GM19468 (cell line): ENCODE data around the gene PBOV1.
"Not testable (repeated sequence)": the region's sequence is repeated elsewhere in the genome, so short reads cannot be mapped to it uniquely, and the experiment has no call there.

Experiments used
- ATAC-seq: cut with Tn5 transposase; IDR thresholded peaks from one replicate; pipeline ENCODE4 v1.9.1; 2021; ENCODE audit warnings: mild to moderate bottlenecking, moderate library complexity, moderate number of reproducible peaks; ENCODE audit not compliant: unreplicated experiment; ENCODE audit errors: extremely low read depth

The PBOV1 gene

DNA sequence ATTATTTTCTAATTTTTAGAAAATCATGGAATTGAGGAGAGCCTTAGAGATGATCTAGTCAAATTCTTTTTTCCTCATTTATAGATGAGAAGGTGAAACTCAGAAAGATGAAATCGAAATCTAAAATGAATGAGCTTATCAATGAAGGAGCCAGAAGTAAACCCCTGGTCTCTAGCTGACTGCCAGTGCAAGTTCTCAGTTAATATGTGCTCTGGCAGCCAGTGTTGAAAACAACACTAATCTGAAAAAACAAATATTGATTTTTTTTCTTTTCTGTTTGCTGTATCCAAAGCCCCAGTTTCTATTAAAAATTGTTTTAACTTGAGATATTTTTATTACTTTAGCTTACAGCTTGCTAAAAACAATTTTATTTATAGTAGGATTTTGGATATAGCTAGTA lies 21.5 kb upstream of the PBOV1 start:
- ATAC-seq: no peak

DNA sequence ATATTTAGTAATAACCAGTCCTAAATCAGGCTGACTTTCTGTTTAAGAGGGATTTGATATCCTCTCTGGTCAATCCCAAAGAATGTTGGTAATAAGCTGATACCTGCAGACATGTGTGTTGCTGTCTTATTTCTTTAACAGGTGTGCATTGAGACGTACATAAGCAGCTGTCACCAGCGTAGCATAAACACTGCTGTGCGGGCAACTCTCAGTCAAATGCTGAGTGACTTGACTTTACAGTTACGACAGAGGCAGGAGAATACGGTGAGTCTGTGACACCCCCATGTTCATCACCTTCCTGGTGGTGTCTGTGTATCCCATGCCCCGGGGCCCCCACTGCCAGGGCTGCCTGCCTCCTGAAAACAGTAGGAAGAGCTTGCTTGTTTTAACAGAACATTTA lies 20.1 kb upstream of the PBOV1 start:
- ATAC-seq: no peak

DNA sequence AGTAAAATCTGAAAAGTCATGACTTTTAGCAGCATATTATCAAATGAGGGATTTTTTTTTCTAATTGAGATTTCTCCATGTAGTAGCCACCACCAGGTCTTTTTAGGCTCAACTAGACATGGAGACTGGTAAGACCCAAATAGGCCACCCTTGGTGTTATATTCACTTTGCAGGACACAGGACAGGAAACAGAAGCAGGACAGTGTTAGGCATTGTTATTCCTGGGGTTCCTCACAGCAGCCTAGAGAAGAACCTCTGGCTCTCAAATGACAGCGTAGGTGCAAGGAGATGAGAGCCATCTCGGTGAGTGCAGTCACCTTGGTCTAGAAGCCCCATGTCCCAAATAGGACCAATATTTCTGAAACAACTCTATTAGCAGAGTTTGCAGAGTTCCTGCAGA lies 19.2 kb upstream of the PBOV1 start:
- no peak for ATAC-seq

DNA sequence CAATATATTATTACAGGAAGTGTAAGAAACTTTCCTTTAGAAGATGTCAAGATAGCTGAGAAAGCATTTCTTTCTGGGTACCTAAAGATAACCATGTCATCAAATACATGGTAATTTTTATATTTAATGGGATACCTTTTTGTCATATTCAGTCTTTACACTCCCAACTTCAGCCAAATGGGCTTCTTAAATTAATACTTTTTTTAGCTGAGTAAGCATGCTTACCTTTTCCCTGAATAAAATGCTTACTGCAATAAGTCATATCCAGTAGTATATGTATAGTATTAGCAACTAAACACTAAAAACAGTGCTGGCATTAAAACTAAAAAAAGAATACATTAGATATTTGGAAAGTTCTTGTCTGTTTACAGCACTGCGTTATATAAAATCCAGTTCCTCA lies 17.4 kb upstream of the PBOV1 start:
- ATAC-seq: no peak

DNA sequence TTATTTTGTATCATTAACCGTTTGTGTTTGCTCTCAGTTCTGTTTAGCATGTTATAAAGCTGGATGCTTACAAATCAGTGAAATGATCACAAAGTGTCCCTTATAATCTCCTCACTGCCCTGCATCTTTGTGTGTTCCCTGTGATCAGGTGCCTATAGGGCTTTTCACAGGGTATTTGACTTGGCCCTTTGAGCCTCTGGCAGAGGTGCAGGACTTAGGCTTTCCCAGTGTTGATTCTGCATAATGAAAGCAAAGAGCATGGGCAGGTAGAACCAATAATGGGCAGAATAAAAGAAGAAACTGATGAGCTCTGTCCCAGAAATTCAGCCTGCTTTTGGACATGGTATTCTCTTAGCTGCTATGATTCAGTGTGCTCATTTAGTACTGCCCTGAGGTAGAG lies 16.9 kb upstream of the PBOV1 start:
- no peak for ATAC-seq

DNA sequence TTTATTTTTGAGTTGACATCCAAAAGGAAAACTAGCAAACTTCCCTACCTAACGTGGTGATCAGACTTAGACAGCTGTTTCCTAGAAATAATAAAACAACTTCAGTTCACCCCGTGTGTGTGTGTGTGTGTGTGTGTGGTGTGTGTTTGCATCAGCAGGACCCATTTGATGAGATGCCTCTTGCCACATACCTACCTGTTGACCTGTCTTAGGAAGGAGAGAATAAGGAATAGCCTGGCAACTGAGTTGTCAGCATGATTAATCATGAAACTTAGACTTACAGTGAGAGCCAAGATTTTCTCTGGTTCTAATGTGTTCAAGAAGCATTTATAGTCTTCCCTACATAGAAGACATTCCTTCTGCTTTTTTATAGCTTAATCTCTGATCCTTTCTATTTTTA lies 16.1 kb upstream of the PBOV1 start:
- ATAC-seq: no peak

DNA sequence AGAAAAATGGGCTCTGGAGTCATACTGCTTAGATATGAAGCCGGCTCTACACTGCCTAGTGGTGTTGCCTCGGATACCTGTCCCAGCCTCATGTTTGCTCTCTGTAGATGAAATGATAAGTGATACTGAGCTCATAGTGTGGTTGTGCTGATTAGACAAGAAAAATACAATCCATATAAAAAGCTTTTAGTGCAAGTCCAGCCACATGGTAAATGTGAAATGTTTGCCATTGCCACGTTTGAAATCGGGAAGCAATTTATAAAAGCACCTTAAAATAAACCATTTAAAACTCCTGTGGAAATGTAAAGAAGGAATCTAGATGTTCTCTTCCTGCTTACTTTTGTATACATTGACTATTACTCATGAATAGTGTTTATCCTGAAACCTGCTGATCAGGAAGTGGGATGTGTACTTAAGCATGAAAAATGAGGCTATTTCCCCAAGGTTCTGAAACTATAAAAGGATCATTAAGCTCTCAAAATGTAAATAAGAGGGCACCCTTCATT lies 13.1 kb upstream of the PBOV1 start:
- no peak for ATAC-seq

DNA sequence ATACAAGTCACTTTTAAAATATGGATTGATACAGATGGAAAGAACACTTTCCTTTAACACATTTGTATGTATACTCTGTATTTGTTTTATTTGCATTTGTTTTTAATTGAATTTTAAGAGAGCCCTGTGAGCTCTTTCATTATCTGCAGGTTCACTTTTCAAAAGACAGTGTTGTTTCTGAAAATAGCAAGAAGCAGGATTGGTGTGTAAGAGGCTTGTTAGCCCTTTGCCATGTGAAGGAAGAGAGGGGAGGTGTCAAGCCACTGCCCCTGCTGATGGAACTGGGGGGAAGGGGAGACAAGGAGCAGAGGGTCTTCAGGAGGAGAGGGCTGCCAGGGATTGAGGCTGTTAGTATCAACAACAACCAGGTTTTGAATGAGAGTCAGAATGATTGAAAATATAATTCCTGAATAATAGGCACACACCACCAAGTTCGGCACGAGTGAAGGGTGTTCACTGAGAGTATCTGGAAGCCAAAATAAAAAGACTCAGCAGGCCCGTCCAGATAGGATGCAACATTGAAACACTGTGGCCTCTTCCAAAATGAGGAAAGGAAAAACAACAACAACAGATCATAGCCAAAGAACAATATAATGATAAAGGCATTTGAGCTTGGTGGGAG lies 12.6 kb upstream of the PBOV1 start:
- ATAC-seq: no peak

DNA sequence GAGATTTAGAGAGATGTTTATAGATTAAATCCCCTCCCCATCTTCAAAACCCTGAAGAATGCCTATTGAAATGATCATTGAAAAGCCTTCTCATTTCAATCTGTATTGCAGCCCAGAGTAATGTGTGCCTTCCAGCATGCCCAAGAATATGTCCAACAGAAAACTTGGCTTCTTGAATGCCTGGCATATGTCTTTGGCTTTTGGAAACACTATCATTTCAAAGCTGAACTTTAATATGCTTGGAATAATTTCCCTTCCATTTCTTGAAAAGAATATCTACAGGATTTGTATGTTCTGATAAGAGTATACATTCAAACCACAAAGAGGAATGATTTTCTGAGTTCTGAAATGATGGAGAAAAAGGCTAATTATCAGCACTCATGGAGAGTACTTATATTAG lies 11.9 kb upstream of the PBOV1 start:
- no peak for ATAC-seq

DNA sequence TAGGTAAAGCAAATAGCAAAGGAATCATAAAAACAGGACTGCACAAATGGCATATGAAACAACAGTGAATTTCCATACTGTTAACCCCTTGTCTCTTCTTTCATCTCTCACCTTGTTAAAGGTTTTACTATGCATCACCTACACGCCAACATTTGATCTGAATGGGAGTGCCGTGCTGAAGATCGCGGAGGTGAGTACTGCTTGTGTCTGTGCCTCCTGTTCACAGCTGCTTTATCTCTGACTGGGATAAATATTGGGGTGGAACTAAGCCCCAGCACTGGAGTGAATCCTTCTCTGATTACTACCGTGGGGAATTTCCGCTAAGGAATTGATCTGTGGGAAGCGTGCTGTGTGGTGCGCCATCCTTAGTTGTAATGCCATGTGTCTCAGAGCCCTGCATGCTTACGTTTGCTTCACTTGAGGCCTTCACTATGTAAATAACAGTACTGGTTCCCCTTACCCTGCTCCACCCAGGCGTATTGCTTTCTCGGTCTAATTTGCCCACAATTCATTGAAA lies 11.4 kb upstream of the PBOV1 start:
- no peak for ATAC-seq

DNA sequence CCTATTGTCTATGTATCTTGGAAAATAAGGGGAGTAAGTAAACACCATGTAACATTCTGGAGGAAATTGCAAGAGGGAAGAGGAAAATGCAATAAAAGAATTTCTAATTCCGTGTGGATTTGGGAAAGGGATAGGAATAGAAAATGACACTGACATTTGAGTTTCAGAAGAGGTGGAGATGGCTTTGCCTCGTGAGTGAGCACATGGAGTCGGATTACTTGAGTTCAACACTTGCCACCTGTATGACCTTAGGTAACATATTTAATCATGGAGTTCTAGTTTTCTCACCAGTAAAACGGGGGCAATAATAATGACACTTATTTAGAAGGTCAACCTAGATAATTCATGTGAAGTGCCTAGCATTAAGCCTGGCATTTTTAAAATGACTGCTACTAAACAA lies 10.8 kb upstream of the PBOV1 start:
- no peak for ATAC-seq

DNA sequence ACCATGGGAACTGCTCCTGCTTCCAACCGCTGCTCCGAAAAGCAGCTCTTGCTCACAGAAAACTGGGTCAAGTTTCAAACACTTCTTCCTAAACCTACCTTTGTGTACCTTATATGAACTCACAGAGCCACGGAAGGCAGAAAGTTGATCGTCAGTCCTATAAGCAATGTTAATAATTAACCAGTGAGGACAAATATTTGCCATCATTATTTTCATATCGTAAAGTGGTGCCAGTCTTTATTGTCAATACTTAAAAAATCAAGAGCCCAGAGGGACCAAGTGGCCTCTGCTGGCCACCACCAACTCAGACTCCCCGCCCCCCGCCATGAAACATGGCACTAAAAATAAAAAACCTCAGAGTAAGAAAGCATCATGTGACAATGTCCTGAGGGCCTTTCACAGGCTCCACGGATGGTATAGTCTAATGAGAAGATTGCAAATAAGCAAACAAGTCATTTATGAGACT lies 9.1 kb upstream of the PBOV1 start:
- no peak for ATAC-seq

DNA sequence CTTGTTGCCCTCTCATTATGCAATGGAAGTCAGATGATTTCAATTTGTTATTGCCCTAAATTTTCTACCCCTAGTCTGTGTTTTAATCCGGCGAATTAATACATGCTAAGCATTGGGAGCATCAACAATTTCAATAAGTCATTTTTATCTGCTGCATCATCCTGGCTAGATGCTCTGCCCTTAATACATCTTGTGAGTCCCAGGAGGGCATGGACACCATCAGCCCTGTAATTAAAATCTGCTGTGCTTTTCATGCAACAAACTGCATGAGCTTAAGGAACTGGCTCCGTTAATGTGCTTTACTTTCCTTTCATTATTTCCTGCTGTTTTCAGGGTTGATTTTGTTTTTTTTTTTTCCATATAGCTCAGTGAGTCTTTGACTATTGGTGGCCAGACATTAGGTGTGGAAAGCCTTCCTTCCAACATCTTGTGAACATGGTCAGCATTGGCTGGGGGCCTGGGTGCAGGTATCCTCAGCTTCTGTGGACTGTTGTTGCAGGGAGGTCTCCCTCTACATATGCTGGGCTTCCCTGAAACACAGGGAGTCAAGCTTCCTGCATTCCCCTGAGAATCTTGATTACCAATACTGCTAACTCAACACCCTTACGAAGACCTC lies 8.5 kb upstream of the PBOV1 start:
- ATAC-seq: no peak

DNA sequence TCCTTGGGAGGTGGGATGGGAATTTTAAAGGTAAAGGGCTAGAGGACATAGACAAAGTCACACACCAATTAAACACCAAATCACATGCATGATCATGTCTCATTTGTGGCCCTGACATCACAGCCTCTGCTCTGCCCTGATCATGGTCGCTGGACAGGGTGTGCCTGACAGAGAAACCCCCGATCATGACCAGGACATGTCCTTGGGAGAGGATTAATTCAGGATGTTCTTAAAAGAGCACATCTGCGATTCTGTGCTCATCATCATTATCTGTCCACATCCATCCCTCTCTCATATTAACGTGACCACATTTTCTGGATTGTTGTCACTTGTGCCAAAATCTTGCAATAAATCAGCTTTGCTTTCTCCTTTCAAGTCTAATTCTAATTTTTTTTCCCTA lies 7.7 kb upstream of the PBOV1 start:
- no peak for ATAC-seq

DNA sequence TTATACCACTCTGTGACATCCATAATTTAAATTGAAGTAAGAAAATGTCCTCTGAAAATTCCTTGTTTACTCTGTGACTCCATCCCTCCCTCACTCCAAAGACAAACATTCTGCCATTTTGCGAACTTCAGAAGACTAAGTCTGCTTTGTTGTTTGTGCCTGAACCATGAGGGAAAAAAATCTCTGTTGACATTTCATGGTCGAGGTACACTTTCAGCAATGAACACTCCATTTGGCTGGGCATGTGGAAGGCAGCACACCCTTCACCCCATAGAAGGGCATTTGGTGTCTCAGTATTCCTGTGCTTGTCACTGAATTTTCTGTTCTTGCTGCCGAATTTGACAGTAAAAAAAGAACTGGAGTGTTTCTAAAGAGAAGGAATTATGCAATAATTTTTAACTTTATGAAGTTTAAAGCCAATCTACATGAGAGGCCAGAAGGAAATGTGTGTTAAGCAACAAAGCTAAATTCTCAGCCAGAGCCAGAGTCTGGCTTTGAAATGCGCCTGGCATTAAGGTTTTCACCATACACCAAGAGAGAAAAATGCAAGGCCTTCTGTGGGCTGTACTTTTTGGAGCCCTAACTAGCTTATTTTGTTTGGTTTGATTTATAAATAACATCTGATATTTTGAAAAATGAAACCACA lies 4.7 kb upstream of the PBOV1 start:
- ATAC-seq: no peak

DNA sequence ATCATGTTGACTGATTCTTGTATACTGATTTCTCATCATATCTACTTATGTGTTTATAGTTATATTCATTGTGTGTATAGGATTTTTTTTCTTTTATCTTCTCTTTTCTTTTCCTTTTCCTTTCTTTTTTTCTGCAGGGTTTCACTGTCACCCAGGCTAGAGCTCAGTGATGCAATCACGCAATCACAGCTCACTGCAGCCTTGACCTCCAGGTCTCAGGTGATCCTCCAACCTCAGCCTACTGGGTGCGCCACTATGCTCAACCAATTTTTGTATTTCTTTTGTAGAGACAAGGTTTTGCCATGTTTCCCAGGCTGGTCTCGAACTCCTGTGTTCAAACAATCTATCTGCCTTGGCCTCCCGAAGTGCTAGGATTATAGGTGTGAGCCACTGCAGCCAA lies 1.6 kb upstream of the PBOV1 start:
- ATAC-seq: no peak

DNA sequence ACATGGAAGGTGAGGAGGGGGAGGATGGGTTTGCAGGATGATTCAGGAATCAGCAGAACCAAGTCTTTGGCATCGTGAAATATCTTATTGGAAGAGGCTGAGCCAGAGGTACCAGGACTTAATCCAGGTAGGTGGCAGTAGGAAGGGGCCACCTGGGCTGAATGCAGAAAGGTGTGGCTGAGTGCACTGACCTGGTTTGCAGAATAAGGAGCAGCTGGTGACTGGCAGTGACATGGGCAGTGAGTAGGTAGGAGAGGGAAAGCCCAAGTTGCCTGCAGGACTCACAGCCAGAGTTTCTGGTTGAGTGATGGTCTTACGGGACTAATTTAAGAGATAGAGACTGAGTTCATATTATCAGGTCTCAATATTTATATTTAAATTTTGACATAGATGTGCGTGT lies 1.1 kb upstream of the PBOV1 start:
- ATAC-seq: no peak

DNA sequence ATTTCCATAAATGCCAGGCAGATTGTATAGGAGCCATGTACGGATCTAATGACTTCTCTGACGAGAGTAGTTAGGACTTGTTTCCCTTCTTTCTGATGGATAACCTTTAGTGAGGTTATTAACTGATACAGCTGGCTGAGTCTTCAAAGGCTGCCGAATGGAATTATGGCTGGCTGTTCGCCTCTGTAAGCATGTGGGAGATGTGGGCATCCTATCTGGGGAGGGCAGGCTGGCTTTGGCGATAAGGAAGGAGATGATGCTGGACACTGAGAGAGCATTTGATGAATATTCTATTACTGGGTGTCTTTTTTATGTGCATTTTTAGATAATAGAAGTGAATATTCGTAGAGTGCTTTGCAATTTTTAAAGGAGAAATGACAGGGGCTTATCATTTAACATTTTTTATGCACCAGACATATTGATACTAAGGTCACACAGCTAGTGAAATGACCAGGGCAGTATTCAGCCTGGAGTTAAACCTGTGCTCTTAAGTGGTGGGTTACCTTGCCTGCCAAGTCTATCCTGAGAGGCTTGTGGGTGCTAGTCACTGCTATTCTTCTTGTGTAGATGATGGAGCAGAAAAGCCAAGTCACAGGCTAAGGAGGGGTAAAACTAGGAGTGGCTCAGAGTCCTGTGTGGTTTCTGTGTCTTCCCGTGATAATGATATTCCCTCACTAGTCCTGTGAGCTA lies 3.1 kb downstream of the PBOV1 start:
- ATAC-seq: no peak

DNA sequence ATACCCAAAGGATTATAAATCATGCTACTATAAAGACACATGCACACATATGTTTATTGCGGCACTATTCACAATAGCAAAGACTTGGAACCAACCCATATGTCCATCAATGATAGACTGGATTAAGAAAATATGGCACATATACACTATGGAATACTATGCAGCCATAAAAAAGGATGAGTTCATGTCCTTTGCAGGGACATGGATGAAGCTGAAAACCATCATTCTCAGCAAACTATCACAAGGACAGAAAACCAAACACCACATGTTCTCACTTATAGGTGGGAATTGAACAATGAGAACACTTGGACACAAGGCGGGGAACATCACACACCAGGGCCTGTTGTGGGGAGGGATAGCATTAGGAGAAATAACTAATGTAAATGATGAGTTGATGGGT lies 5.8 kb downstream of the PBOV1 start:
- ATAC-seq: not testable (repeated sequence)

DNA sequence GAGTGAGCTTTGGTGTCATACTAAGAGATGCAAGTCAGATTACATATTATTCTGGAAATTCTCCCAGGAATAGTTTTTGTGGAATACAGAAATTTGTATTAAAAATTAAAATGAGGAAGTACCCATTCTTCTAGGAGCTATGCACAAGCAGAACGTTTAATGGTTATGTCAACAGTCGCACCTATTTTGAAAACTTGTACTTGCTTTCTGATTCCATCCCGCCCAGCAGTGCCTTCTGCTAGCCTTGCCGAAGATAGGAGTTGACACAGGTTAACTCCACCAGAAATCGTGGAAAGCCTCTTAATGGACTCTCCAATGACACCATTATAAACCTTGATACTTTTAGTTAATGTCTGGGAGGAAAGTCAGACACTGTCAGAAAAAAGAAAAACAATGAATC lies 6.7 kb downstream of the PBOV1 start:
- ATAC-seq: no peak

DNA sequence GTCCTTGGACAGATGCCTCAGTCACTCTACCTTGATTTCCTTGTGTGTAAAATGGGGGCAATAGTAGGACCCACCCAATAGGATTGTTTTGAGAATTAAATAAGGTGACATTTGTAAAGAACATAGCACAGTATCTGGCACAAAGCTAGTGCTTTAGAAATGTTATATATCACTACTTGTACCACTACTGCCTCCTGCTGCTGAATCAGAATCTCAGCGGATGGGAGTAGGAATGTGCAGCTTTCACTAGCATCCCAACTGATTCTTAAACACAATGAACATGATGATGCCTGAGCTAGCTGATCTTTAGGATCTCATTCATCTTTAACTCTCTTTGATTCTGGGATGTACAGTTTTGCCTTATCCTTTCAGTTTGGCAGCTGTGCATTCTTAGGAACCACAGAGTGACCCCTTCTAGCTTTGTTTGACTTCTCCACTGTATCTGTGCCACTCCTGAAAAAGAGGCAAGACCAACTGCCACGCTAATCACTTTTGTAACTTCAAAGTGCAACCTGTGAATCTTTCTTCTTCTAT lies 7.2 kb downstream of the PBOV1 start:
- ATAC-seq: no peak
